HCT116 (cell line): ENCODE data around the gene NCAN.

Experiments
- EZH2phosphoT487 ChIP-seq: fragments of 200-600 bp; IDR thresholded peaks from 2 replicates; pipeline ENCODE4 v1.6.1; 2018; ENCODE audit warnings: antibody characterized with exemption, borderline replicate concordance
- JUND ChIP-seq: IDR thresholded peaks from 2 replicates; pipeline ENCODE4 v1.6.1; 2012
- POLR2A ChIP-seq: IDR thresholded peaks from 2 replicates; pipeline ENCODE4 v1.7.0; 2011; ENCODE audit warnings: borderline replicate concordance; ENCODE audit not compliant: insufficient read depth, insufficient read length; ENCODE audit errors: extremely low read depth
- POLR2AphosphoS5 ChIP-seq: IDR thresholded peaks from 2 replicates; pipeline ENCODE4 v1.6.1; 2011; ENCODE audit warnings: mild to moderate bottlenecking, low read depth, low read length, moderate library complexity
- RAD21 ChIP-seq: IDR thresholded peaks from 2 replicates; pipeline ENCODE4 v1.6.1; 2012; ENCODE audit warnings: low read depth, mild to moderate bottlenecking
- TCF7L2 ChIP-seq: IDR thresholded peaks from 2 replicates; pipeline ENCODE4 v1.7.0; 2011; ENCODE audit warnings: borderline replicate concordance, inconsistent platforms; ENCODE audit not compliant: insufficient read depth, insufficient read length; ENCODE audit errors: extremely low read depth
- YY1 ChIP-seq: IDR thresholded peaks from 2 replicates; pipeline ENCODE4 v1.6.1; 2011; ENCODE audit warnings: low read length, low read depth, moderate library complexity, mild to moderate bottlenecking; ENCODE audit not compliant: insufficient replicate concordance; ENCODE audit errors: extremely low read depth
- TF ChIP-seq, protein P1 (sequence below): IDR thresholded peaks from 2 replicates; pipeline ENCODE4 v1.6.1; 2011; ENCODE audit warnings: mild to moderate bottlenecking, low read length, moderate library complexity; ENCODE audit not compliant: insufficient replicate concordance; ENCODE audit errors: extremely low read depth
- TF ChIP-seq, protein P2 (sequence below): IDR thresholded peaks from 2 replicates; pipeline ENCODE4 v1.6.1; 2012; ENCODE audit warnings: low read depth
- TF ChIP-seq, protein P3 (sequence below), 3 experiments: fragments of 200-600 bp in 1 of 3; sonication (generic) in 1 of 3; IDR thresholded peaks in 2 of 3; conservative IDR thresholded peaks in 1 of 3; 2 replicates each; pipeline ENCODE4 v1.5.1; 2012 to 2017; ENCODE audit warnings: low read depth in 2 of 3, low read length in 2 of 3, antibody characterized with exemption in 1 of 3, borderline replicate concordance in 1 of 3, control low read depth in 1 of 3, mild to moderate bottlenecking in 1 of 3, mixed read lengths in 1 of 3, mixed run types in 1 of 3, moderate library complexity in 1 of 3; ENCODE audit not compliant: insufficient read depth in 1 of 3
- TF ChIP-seq, protein P4 (sequence below): IDR thresholded peaks from 2 replicates; pipeline ENCODE4 v1.6.1; 2012

DNA sequence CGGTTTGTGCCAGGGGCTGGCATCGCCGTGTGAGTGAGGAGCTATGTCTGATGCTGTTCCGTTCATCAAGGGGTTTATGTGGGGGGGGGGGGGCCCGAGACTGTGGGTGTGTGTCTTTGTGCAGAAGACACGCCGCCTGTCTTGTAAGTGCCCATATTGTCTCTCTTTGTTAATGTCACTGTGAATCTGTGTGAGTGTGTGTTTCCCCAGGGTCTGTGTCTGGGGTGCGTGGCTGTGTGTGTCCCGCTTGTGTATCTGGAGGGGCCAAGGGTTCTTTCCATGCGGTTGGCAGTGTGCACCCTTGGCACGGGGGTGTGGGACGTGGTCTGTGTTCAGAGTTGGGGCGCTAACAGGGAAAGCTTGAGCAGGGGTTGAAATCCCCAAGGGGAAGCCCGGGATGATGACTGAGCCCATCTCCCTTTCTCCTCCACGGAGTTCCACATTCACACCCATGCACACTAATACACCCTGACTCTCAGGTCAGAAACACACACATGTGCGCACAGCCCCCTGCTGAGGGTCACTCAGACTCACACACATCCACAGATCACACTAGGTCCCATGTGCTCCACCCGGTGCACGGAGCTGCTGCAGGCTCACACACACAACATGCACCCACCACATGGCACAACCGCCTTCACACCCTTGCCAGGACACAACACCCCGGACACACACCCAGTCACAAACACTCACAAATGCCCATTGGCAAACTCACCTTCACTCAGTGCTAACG is 1.8 kb downstream of the NCAN start:
- TF ChIP-seq, protein P1, sequence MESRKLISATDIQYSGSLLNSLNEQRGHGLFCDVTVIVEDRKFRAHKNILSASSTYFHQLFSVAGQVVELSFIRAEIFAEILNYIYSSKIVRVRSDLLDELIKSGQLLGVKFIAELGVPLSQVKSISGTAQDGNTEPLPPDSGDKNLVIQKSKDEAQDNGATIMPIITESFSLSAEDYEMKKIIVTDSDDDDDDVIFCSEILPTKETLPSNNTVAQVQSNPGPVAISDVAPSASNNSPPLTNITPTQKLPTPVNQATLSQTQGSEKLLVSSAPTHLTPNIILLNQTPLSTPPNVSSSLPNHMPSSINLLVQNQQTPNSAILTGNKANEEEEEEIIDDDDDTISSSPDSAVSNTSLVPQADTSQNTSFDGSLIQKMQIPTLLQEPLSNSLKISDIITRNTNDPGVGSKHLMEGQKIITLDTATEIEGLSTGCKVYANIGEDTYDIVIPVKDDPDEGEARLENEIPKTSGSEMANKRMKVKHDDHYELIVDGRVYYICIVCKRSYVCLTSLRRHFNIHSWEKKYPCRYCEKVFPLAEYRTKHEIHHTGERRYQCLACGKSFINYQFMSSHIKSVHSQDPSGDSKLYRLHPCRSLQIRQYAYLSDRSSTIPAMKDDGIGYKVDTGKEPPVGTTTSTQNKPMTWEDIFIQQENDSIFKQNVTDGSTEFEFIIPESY, result no peak
- TF ChIP-seq, protein P2, sequence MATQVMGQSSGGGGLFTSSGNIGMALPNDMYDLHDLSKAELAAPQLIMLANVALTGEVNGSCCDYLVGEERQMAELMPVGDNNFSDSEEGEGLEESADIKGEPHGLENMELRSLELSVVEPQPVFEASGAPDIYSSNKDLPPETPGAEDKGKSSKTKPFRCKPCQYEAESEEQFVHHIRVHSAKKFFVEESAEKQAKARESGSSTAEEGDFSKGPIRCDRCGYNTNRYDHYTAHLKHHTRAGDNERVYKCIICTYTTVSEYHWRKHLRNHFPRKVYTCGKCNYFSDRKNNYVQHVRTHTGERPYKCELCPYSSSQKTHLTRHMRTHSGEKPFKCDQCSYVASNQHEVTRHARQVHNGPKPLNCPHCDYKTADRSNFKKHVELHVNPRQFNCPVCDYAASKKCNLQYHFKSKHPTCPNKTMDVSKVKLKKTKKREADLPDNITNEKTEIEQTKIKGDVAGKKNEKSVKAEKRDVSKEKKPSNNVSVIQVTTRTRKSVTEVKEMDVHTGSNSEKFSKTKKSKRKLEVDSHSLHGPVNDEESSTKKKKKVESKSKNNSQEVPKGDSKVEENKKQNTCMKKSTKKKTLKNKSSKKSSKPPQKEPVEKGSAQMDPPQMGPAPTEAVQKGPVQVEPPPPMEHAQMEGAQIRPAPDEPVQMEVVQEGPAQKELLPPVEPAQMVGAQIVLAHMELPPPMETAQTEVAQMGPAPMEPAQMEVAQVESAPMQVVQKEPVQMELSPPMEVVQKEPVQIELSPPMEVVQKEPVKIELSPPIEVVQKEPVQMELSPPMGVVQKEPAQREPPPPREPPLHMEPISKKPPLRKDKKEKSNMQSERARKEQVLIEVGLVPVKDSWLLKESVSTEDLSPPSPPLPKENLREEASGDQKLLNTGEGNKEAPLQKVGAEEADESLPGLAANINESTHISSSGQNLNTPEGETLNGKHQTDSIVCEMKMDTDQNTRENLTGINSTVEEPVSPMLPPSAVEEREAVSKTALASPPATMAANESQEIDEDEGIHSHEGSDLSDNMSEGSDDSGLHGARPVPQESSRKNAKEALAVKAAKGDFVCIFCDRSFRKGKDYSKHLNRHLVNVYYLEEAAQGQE, result no peak
- TF ChIP-seq, protein P3, sequence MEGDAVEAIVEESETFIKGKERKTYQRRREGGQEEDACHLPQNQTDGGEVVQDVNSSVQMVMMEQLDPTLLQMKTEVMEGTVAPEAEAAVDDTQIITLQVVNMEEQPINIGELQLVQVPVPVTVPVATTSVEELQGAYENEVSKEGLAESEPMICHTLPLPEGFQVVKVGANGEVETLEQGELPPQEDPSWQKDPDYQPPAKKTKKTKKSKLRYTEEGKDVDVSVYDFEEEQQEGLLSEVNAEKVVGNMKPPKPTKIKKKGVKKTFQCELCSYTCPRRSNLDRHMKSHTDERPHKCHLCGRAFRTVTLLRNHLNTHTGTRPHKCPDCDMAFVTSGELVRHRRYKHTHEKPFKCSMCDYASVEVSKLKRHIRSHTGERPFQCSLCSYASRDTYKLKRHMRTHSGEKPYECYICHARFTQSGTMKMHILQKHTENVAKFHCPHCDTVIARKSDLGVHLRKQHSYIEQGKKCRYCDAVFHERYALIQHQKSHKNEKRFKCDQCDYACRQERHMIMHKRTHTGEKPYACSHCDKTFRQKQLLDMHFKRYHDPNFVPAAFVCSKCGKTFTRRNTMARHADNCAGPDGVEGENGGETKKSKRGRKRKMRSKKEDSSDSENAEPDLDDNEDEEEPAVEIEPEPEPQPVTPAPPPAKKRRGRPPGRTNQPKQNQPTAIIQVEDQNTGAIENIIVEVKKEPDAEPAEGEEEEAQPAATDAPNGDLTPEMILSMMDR (IDR thresholded peaks at IDR 0.05 in 2 of 3, conservative IDR thresholded peaks at IDR 0.05 in 1 of 3; ENCODE audit: borderline replicate concordance in 1 of 3, insufficient read depth in 1 of 3, low read depth in 2 of 3, low read length in 2 of 3), result no peak
- no peak for TF ChIP-seq RAD21
- no peak for TF ChIP-seq EZH2phosphoT487
- no peak for TF ChIP-seq POLR2AphosphoS5
- TF ChIP-seq POLR2A, result no peak
- TF ChIP-seq YY1, result no peak
- TF ChIP-seq JUND, result no peak
- TF ChIP-seq, protein P4, sequence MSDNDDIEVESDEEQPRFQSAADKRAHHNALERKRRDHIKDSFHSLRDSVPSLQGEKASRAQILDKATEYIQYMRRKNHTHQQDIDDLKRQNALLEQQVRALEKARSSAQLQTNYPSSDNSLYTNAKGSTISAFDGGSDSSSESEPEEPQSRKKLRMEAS, result no peak
- no peak for TF ChIP-seq TCF7L2
